Measurements from ENCODE around the gene LHFPL3. TPM values are rescaled to one million over a fixed set of nuclear protein-coding genes. Genes with fewer than 3 reads are reported as not detected.

Gene LHFPL3
- total RNA-seq, 1 experiment from 2014 or later: not detected

DNA sequence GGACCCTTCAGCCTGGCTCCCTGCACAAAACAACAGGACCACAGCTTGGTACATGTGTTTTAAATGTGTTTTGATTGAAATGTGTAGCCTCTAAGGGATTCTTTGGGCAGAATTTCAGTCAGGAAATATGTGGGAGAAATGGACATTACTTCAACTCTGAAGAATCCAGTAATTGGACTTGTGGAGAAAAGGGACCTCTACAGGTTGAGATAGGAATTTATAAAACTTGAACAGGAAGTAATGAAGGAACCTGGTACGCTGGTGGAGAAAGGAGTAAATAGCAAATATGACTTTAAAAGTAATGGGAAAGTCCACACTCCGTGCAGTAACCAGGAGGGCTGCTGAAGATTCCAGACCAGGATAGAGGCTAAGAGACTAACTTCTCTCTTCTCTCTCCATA, 220.5 kb downstream of the LHFPL3 start:
- peaks cover 0 to 4% (median 0%) of the 10 kb centered on the region in 3 experiments; a peak in 1 of 7 replicates for H3K36me3 Mint-ChIP-seq (ENCODE audit: insufficient read depth in 1 of 3, low read depth in 3 of 3)
- no CpG with 5 or more reads among the region's 2 CpGs for WGBS (ENCODE audit: extremely low coverage, insufficient read length, low lambda C conversion rate)

More for the DNA sequence above, 220.5 kb downstream of the LHFPL3 start:
- Mint-ChIP-seq H3K9me3 (peaks cover 0 to 7% of the 10 kb centered on the region in 2 experiments; a peak in 1 of 5 replicates), H3K27ac (no peak overlapping the region), H3K27me3 (ENCODE audit: low read depth) (peaks cover 1% of the 10 kb centered on the region; the same call in 1 of the 2 replicates), H3K4me1 (no peaks in the 10 kb centered on the region), H3K4me3 (no peak overlapping the region)
- H3K4me1 ChIP-seq (ENCODE audit: insufficient read depth, low read length): no peaks in the 10 kb centered on the region
- no peaks in the 10 kb centered on the region for H3K27me3 ChIP-seq (ENCODE audit: insufficient read depth, low read length)
- no peak overlapping the region for H3K9ac ChIP-seq (ENCODE audit: extremely low read depth, insufficient read length, low read length)
- no peak overlapping the region for H2BK5ac ChIP-seq (ENCODE audit: insufficient read length, low read length)
- no peaks in the 10 kb centered on the region for H4K20me1 ChIP-seq (ENCODE audit: control insufficient read depth, insufficient read depth, insufficient read length)
- no peak overlapping the region for H4K8ac ChIP-seq (replicated peaks; ENCODE audit: insufficient read length, low read depth, low read length)
- H3K4me2 ChIP-seq (ENCODE audit: insufficient read depth, insufficient read length, low read length): no peak overlapping the region
- H3K9me3 ChIP-seq (ENCODE audit: control insufficient read depth, low read depth, low read length): no peaks in the 10 kb centered on the region
- no peaks in the 10 kb centered on the region for H3K79me2 ChIP-seq (ENCODE audit: insufficient read depth, low read length)
- no peak overlapping the region for H2AK5ac ChIP-seq (ENCODE audit: insufficient read length, low read length)
- H4K5ac ChIP-seq (ENCODE audit: insufficient read length, low read depth, low read length): no peak overlapping the region
- no peak overlapping the region for H3K18ac ChIP-seq (ENCODE audit: insufficient read length, low read depth, low read length)
- no peak overlapping the region for H2BK120ac ChIP-seq (ENCODE audit: low read depth, low read length, poor library complexity, severe bottlenecking)
- no peak; the same call in 1 of the 3 replicates for TF ChIP-seq CTCF (conservative IDR thresholded peaks at IDR 0.05)
- no peak overlapping the region for H3K4ac ChIP-seq (ENCODE audit: low read depth, low read length)
- no peak overlapping the region for H2AFZ ChIP-seq (ENCODE audit: low read length)
- H3K23ac ChIP-seq (ENCODE audit: insufficient read length, low read depth, low read length): no peak overlapping the region
- H2BK20ac ChIP-seq (ENCODE audit: low read depth, low read length, poor library complexity, severe bottlenecking): no peak overlapping the region
- no peak overlapping the region for H2BK15ac ChIP-seq (ENCODE audit: low read depth, low read length)
- H3K27ac ChIP-seq (ENCODE audit: insufficient read length, low read depth, low read length): no peak overlapping the region
- DNase-seq: no peak
- no peak overlapping the region for H3K56ac ChIP-seq (ENCODE audit: insufficient read length, low read depth, low read length)
- no peak overlapping the region for H4K91ac ChIP-seq (ENCODE audit: insufficient read length, low read depth, low read length)
- no peak overlapping the region for H2BK12ac ChIP-seq (ENCODE audit: insufficient read length, low read depth, low read length)
- H3T11ph ChIP-seq (ENCODE audit: low read length): no peak overlapping the region
- no peaks in the 10 kb centered on the region for H3K79me1 ChIP-seq (ENCODE audit: insufficient read depth, low read depth, low read length, poor library complexity, severe bottlenecking)
- no peaks in the 10 kb centered on the region for H3K23me2 ChIP-seq (ENCODE audit: insufficient read length, low read depth, low read length, poor library complexity, severe bottlenecking)
- no peak overlapping the region for H3K14ac ChIP-seq (ENCODE audit: insufficient read depth, low read length)
